ENCODE results near the gene CSGALNACT2.

CSGALNACT2 gene

DNA sequence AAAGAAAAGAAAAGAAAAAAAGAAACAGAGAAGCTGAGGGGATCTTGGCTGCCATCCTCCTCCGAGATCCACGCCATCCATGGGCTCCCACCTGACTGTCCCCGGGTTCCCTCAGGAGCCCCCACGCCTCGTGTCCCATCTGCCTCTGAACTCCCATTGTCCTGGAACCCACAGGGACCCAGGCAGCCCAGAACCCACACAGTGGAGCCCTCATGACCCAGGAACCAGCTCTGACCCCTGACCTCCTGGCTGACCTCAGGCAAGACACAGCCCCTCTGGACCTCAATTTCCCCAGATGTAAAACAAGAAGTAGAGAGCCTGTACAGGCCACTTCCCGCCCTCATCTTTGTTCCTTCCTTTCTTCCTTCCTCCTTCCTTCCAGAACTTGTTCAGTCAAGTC, 88.2 kb downstream of the CSGALNACT2 start:
- no peak overlapping the region for H3K4me3 ChIP-seq (ENCODE audit: low read depth, low read length)
- no peak for TF ChIP-seq MYC (IDR thresholded peaks at IDR 0.05; ENCODE audit: low read depth, low read length)
- TF ChIP-seq, protein P1, sequence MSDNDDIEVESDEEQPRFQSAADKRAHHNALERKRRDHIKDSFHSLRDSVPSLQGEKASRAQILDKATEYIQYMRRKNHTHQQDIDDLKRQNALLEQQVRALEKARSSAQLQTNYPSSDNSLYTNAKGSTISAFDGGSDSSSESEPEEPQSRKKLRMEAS (IDR thresholded peaks at IDR 0.05; ENCODE audit: low read depth, low read length): no peak
- no peak for TF ChIP-seq POLR2A (IDR thresholded peaks at IDR 0.05; ENCODE audit: extremely low read depth, insufficient read length)
- TF ChIP-seq, protein P2, sequence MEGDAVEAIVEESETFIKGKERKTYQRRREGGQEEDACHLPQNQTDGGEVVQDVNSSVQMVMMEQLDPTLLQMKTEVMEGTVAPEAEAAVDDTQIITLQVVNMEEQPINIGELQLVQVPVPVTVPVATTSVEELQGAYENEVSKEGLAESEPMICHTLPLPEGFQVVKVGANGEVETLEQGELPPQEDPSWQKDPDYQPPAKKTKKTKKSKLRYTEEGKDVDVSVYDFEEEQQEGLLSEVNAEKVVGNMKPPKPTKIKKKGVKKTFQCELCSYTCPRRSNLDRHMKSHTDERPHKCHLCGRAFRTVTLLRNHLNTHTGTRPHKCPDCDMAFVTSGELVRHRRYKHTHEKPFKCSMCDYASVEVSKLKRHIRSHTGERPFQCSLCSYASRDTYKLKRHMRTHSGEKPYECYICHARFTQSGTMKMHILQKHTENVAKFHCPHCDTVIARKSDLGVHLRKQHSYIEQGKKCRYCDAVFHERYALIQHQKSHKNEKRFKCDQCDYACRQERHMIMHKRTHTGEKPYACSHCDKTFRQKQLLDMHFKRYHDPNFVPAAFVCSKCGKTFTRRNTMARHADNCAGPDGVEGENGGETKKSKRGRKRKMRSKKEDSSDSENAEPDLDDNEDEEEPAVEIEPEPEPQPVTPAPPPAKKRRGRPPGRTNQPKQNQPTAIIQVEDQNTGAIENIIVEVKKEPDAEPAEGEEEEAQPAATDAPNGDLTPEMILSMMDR (IDR thresholded peaks at IDR 0.05; ENCODE audit: low read depth, low read length): no peak
- DNase-seq (ENCODE audit: low read depth): no peak

DNA sequence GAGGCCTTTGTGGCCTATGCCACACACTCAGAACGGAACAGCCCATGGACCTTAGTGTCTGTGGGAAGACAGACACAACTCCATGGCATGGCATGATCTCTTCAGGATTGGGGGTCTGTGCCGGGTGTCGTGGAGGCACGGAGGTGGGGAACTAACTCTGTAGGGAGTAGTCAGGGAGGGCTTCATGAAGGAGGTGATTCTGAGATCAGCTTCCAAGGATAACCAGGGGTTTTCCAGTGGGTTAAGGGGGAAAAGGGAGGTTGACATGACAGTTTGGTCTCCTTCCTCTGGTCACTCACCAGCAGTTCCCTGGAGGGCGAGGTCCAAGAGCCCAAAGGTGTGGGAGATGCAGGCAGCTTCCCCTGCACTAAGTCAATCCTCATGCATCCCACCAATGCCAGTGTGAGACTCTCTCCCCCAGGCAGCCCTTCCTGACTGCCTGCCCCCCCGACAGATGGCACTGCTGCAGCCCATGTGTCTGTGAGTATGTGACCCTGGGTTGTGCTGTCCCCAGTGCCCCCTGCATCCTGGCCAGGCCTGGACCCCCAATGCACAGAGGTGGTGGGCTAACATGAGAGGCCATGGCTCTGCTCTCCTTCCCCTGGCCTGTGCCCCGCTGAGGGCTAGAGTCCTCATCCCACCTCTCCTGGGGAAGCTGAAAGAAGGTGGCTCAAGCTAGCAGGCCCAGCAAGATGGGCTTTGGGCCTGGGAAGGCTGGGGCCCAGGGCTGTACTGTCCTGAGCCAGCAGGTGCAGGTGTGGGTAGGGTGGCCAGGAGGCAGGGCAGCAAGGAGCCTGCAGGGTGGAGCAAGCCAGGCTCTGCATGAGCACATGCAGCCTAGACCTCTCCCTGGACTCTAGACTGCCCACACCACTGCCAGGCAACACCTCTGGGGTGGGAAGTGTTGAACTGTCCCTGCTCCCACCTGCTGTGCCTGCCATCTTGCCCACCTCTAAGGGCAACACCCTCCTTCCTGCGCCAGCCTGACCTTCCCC, 88.9 kb downstream of the CSGALNACT2 start:
- TF ChIP-seq, protein P1 (IDR thresholded peaks at IDR 0.05; ENCODE audit: low read depth, low read length): no peak
- TF ChIP-seq, protein P2 (IDR thresholded peaks at IDR 0.05; ENCODE audit: low read depth, low read length): no peak
- TF ChIP-seq MYC (IDR thresholded peaks at IDR 0.05; ENCODE audit: low read depth, low read length) (no peak), POLR2A (IDR thresholded peaks at IDR 0.05; ENCODE audit: extremely low read depth, insufficient read length) (no peak)

DNA sequence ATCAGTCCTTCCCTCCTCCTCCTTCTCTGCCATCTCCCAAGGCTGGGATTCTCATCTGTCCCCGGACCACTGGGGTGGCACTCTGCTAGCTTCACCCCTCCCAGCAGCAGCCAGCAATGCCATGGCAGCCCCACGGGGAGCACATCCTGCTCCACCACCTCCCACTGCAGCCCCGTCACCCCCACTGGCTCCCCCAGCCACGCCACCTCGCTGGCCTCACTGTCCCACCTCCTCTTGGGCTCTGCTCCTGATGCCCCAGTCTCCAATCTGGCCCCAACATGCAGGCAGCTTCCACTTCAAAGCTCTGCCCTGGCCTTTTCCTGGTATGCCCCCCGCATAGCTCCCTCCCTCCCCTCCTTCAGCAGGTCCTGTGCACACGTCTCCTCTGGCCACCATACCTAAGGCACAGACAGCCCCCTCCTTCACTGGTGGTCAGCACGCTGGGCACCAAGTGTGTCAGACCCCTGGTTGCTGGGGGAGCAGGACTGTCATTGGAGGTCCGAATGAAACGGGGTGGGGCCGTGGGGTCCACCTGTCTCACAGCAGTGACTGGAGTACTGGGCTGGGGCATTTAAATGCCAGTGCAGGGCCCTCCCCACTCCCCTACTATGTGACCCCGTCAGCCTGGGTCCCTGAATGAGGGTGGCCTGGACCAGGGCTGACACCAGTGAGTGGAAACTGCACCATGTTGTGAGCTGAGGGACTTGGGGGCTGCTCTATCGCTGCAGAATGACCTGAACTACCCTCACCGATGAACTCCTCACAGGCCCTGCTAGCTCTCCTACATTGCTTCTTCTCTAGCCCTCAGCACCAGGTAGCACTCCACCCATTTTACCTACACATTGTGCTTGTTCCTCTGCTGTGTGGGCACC, 89.9 kb downstream of the CSGALNACT2 start:
- no peak for DNase-seq (ENCODE audit: low read depth)
- TF ChIP-seq MYC (IDR thresholded peaks at IDR 0.05; ENCODE audit: low read depth, low read length) (no peak), POLR2A (IDR thresholded peaks at IDR 0.05; ENCODE audit: extremely low read depth, insufficient read length) (no peak)
- TF ChIP-seq, protein P2 (IDR thresholded peaks at IDR 0.05; ENCODE audit: low read depth, low read length): no peak
- TF ChIP-seq, protein P1 (IDR thresholded peaks at IDR 0.05; ENCODE audit: low read depth, low read length): no peak
- H3K4me3 ChIP-seq (ENCODE audit: low read depth, low read length): no peak overlapping the region

More for the DNA sequence above, 88.9 kb downstream of the CSGALNACT2 start:
- DNase-seq (ENCODE audit: low read depth): no peak
- no peak overlapping the region for H3K4me3 ChIP-seq (ENCODE audit: low read depth, low read length)

DNA sequence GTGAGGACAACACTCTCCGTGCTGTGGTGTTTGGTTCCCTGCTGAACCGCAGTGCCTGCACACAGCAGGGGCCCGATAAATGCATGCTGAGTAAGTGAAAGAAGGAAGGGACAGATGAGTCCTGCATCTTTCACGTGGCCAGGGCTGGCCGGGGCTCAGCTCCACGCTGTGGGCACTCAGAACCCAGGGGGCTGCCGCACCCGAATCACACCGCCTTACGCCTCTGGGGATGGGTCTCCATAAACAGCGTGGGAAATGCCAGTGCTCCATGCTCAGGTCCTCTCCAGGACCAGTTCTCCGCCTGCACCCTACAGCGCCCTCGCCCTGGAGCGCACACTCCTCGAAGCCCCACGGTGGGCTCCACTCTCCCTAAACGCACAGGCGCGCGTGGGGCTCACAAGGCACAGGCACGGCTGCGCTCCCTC, 90.5 kb downstream of the CSGALNACT2 start:
- no peak for DNase-seq (ENCODE audit: low read depth)
- TF ChIP-seq, protein P1 (IDR thresholded peaks at IDR 0.05; ENCODE audit: low read depth, low read length): no peak
- no peak for TF ChIP-seq MYC (IDR thresholded peaks at IDR 0.05; ENCODE audit: low read depth, low read length)
- TF ChIP-seq POLR2A (IDR thresholded peaks at IDR 0.05; ENCODE audit: extremely low read depth, insufficient read length): no peak
- TF ChIP-seq, protein P2 (IDR thresholded peaks at IDR 0.05; ENCODE audit: low read depth, low read length): no peak
- no peak overlapping the region for H3K4me3 ChIP-seq (ENCODE audit: low read depth, low read length)

DNA sequence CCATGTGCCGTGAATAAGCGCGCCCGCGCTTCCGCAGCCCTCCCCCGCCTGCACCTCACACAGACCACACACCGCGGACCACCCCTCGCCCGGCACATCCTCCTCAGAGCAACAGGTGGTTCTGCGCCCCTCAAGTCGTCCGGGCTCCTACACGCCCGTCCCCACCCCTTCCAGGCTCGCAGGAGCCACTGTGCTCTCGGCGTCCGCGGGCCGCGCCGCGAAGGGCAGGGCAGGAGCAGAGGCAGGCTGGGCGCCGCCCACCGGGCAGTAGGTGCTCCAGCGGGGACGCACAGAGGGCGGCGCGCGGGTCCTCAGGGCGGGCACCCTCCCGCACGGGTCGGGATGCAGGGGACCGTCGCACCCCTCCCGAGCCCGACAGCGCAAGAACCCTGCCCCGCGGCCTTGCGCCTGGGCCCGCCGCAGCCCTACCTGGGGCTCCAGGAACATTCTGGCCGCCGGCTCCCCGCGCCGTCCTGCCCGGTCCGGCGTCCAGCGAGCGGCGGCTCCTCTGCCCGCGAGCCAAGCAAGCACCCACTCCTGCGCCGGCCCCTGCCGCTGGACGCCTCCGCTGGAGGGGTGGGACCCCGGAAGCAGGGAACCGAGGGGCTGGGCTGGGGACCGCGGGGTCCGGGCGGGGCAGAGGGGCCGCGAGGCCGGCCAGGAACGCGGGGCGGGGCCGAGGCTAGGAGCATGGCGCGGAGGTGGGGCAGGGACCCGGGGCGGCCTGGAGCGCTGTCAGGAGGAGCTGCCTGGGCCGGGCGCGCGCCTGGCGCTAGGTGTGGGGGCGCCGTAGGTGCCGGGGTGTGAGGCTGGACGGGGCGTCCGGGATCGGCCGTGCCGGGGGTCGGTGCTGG, 91.2 kb downstream of the CSGALNACT2 start:
- TF ChIP-seq MYC (IDR thresholded peaks at IDR 0.05; ENCODE audit: low read depth, low read length) (no peak), POLR2A (IDR thresholded peaks at IDR 0.05; ENCODE audit: extremely low read depth, insufficient read length) (no peak)
- TF ChIP-seq, protein P2 (IDR thresholded peaks at IDR 0.05; ENCODE audit: low read depth, low read length): no peak
- TF ChIP-seq, protein P1 (IDR thresholded peaks at IDR 0.05; ENCODE audit: low read depth, low read length): no peak
- H3K4me3 ChIP-seq (ENCODE audit: low read depth, low read length): no peak overlapping the region
- no peak for DNase-seq (ENCODE audit: low read depth)

Measured in NB4 (cell line).